Progenitor cell of endocrine pancreas (in vitro differentiated cells): ENCODE data around the gene ITGAL. TPM values are rescaled to one million over a fixed set of nuclear protein-coding genes. Genes with fewer than 3 reads are reported as not detected.

Source experiments
- DNase-seq: peaks from one replicate; pipeline ENCODE4 v3.0.0; 2021; ENCODE audit warnings: low spot score; ENCODE audit not compliant: unreplicated experiment
- H3K27ac Mint-ChIP-seq: 2 replicates; pipeline ENCODE4 v1.8.0; 2021; ENCODE audit warnings: mild to moderate bottlenecking, moderate library complexity, mixed read lengths
- H3K27me3 Mint-ChIP-seq: 2 replicates; pipeline ENCODE4 v1.8.0; 2021; ENCODE audit warnings: mixed read lengths
- H3K36me3 Mint-ChIP-seq: 2 replicates; pipeline ENCODE4 v1.8.0; 2022; ENCODE audit warnings: mixed read lengths; ENCODE audit not compliant: insufficient read depth
- H3K4me1 Mint-ChIP-seq: 2 replicates; pipeline ENCODE4 v1.8.0; 2021; ENCODE audit warnings: low read depth, mixed read lengths
- H3K4me3 Mint-ChIP-seq: 2 replicates; pipeline ENCODE4 v1.8.0; 2021; ENCODE audit warnings: low read depth, mild to moderate bottlenecking, moderate library complexity, mixed read lengths
- H3K9me3 Mint-ChIP-seq: 2 replicates; pipeline ENCODE4 v1.8.0; 2021; ENCODE audit warnings: low read depth, mixed read lengths
- CTCF ChIP-seq: fragments of 200-600 bp; sonication (generic); IDR thresholded peaks from one replicate; pipeline ENCODE4 v1.5.0; 2021; ENCODE audit warnings: antibody characterized with exemption, mild to moderate bottlenecking; ENCODE audit not compliant: unreplicated experiment
- total RNA-seq: library from RNA; stranded (reverse); gene quantifications from 2 replicates; pipeline ENCODE4 v1.2.1, GENCODE V29; 2021

Gene ITGAL
- total RNA-seq, 1 donor from 2014 or later, result 0.53 TPM

- Mint-ChIP-seq H3K36me3 (no peaks in the 10 kb centered on the region), H3K9me3 (no peaks in the 10 kb centered on the region), H3K27ac (peak overlapping the region; percentile 90), H3K27me3 (no peaks in the 10 kb centered on the region), H3K4me3 (no peak overlapping the region), H3K4me1 (peaks cover 28% of the 10 kb centered on the region)
- no peak for DNase-seq
- no peak for TF ChIP-seq CTCF
These were observed 95.6 kb downstream of the ITGAL start for GRCh38 chr16:30567991-30568638.

- H3K4me3 Mint-ChIP-seq, result no peak overlapping the region
- H3K36me3 Mint-ChIP-seq, result no peaks in the 10 kb centered on the region
- no peaks in the 10 kb centered on the region for H3K27me3 Mint-ChIP-seq
- no peak for DNase-seq
- peaks cover 32% of the 10 kb centered on the region for H3K4me1 Mint-ChIP-seq
- TF ChIP-seq CTCF, result no peak
- H3K9me3 Mint-ChIP-seq, result no peaks in the 10 kb centered on the region
- no peak overlapping the region for H3K27ac Mint-ChIP-seq
These were observed 96.7 kb downstream of the ITGAL start for GRCh38 chr16:30569281-30569680.

- no peak for TF ChIP-seq CTCF
- Mint-ChIP-seq H3K36me3 (peaks cover 5% of the 10 kb centered on the region), H3K9me3 (no peaks in the 10 kb centered on the region), H3K4me1 (peaks cover 37% of the 10 kb centered on the region), H3K27me3 (no peaks in the 10 kb centered on the region), H3K27ac (peak overlapping the region; percentile 74), H3K4me3 (peak overlapping the region; percentile 16)
- DNase-seq, result no peak
These were observed 97.4 kb downstream of the ITGAL start for GRCh38 chr16:30569746-30570635.

GRCh38 chr16:30570636-30571444 is 98.3 kb downstream of the ITGAL start:
- Mint-ChIP-seq H3K4me3 (peak overlapping the region; percentile 81), H3K9me3 (no peaks in the 10 kb centered on the region), H3K27ac (peak overlapping the region; percentile 95), H3K4me1 (peaks cover 34% of the 10 kb centered on the region), H3K36me3 (peaks cover 5% of the 10 kb centered on the region), H3K27me3 (no peaks in the 10 kb centered on the region)
- no peak for TF ChIP-seq CTCF
- DNase-seq, result no peak
